ENCODE measurements around the gene DNMT1. TPM values are rescaled to one million over a fixed set of nuclear protein-coding genes. Genes with fewer than 3 reads are reported as not detected.

The DNMT1 gene
- 44.7 and 52.4 TPM in 2 replicates for total RNA-seq

GRCh38 chr19:10194500-10195198, at the start of gene DNMT1:
TSS of gene DNMT1 (minus strand) at chr19:10194953. CDS start at chr19:10194899, 54 bp downstream.

GRCh38 chr19:10230861-10231611, 36.3 kb upstream of the DNMT1 start, which contains the start of gene S1PR2:
TSS of gene S1PR2 (minus strand) at chr19:10231331. CDS start at chr19:10224905, 6,426 bp downstream.

GRCh38 chr19:10111405-10111811, 83.3 kb downstream of the DNMT1 start, which contains the start of gene P2RY11:
TSS of gene P2RY11 (plus strand) at chr19:10111693. CDS start at chr19:10111722, 29 bp downstream.

GRCh38 chr19:10106100-10106936, 88.4 kb downstream of the DNMT1 start, which contains the start of gene PPAN:
TSS of gene PPAN (plus strand) at chr19:10106362. CDS start at chr19:10106395, 33 bp downstream.

GRCh38 chr19:10085641-10086590, 108.8 kb downstream of the DNMT1 start, which contains the start of gene SHFL:
TSS of gene SHFL (plus strand) at chr19:10086317. CDS start at chr19:10086428, 111 bp downstream.

Other genes with a start within 250 kb of the DNMT1 start
- 31.9 and 41.2 TPM in 2 replicates for gene COL5A3, start 184.4 kb downstream of the DNMT1 start, total RNA-seq
- not detected in 2 replicates for gene RDH8, start 181.5 kb downstream of the DNMT1 start, total RNA-seq
- 28.6 and 36.9 TPM in 2 replicates for gene SHFL, start 108.6 kb downstream of the DNMT1 start, total RNA-seq
- gene ANGPTL6, start 92.3 kb downstream of the DNMT1 start, total RNA-seq = 0.09 and 1.2 TPM in 2 replicates
- gene PPAN, start 88.6 kb downstream of the DNMT1 start, total RNA-seq = 31.0 and 34.0 TPM in 2 replicates
- gene P2RY11, start 83.3 kb downstream of the DNMT1 start, total RNA-seq = 2.0 and 3.9 TPM in 2 replicates
- 257 and 269 TPM in 2 replicates for gene EIF3G, start 75.1 kb downstream of the DNMT1 start, total RNA-seq
- gene S1PR2, start 36.4 kb upstream of the DNMT1 start, total RNA-seq = 37.7 and 40.0 TPM in 2 replicates
- 75.4 and 86.2 TPM in 2 replicates for gene MRPL4, start 57.3 kb upstream of the DNMT1 start, total RNA-seq
- 43.5 and 55.2 TPM in 2 replicates for gene ICAM1, start 76.2 kb upstream of the DNMT1 start, total RNA-seq
- gene ICAM4, start 92.0 kb upstream of the DNMT1 start, total RNA-seq = 0.60 and 4.1 TPM in 2 replicates
- gene ICAM5, start 95.0 kb upstream of the DNMT1 start, total RNA-seq = 2.6 and 4.2 TPM in 2 replicates
- 1.5 and 3.0 TPM in 2 replicates for gene ZGLP1, start 114.9 kb upstream of the DNMT1 start, total RNA-seq
- gene FDX2, start 121.1 kb upstream of the DNMT1 start, total RNA-seq = 20.1 and 26.8 TPM in 2 replicates
- 20.7 and 32.5 TPM in 2 replicates for gene RAVER1, start 138.6 kb upstream of the DNMT1 start, total RNA-seq
- gene ICAM3, start 144.7 kb upstream of the DNMT1 start, total RNA-seq = 6.8 and 7.8 TPM in 2 replicates
- gene TYK2, start 185.6 kb upstream of the DNMT1 start, total RNA-seq = 68.0 and 74.8 TPM in 2 replicates
- gene CDC37, start 208.6 kb upstream of the DNMT1 start, total RNA-seq = 157 and 169 TPM in 2 replicates
- 5.4 and 15.4 TPM in 2 replicates for gene PDE4A, start 225.6 kb upstream of the DNMT1 start, total RNA-seq